HG03565 (cell line): ENCODE data around the gene PITPNM2.
"Not testable (repeated sequence)": the region's sequence is repeated elsewhere in the genome, so short reads cannot be mapped to it uniquely, and the experiment has no call there.

Experiments
- ATAC-seq: cut with Tn5 transposase; IDR thresholded peaks from one replicate; pipeline ENCODE4 v1.9.1; 2021; ENCODE audit warnings: mild to moderate bottlenecking, moderate library complexity; ENCODE audit not compliant: unreplicated experiment

Gene PITPNM2

GRCh38 chr12:123121670-123122069 lies 29.2 kb downstream of the PITPNM2 start:
- ATAC-seq = no peak

- peak; percentile 20 for ATAC-seq
These were observed 30.3 kb downstream of the PITPNM2 start for GRCh38 chr12:123120452-123121166.

GRCh38 chr12:123119808-123120207 lies 31.1 kb downstream of the PITPNM2 start:
- ATAC-seq = peak; percentile 62

- ATAC-seq = no peak
These were observed 32.4 kb downstream of the PITPNM2 start for GRCh38 chr12:123118497-123118896.

GRCh38 chr12:123115409-123116121 lies 35.3 kb downstream of the PITPNM2 start:
- no peak for ATAC-seq

- ATAC-seq = no peak
These were observed 36.4 kb downstream of the PITPNM2 start for GRCh38 chr12:123114304-123115083.

- ATAC-seq = no peak
These were observed 37.9 kb downstream of the PITPNM2 start for GRCh38 chr12:123113026-123113425.

GRCh38 chr12:123111498-123112165 lies 39.3 kb downstream of the PITPNM2 start:
- no peak for ATAC-seq

GRCh38 chr12:123109319-123109772 lies 41.5 kb downstream of the PITPNM2 start:
- no peak for ATAC-seq

GRCh38 chr12:123108682-123109066 lies 42.2 kb downstream of the PITPNM2 start:
- no peak for ATAC-seq

GRCh38 chr12:123107926-123108681 lies 42.8 kb downstream of the PITPNM2 start:
- no peak for ATAC-seq

- ATAC-seq = no peak
These were observed 44.1 kb downstream of the PITPNM2 start for GRCh38 chr12:123106640-123107359.

GRCh38 chr12:123105211-123105826 lies 45.6 kb downstream of the PITPNM2 start:
- no peak for ATAC-seq

GRCh38 chr12:123104809-123105208 lies 46.1 kb downstream of the PITPNM2 start:
- no peak for ATAC-seq

GRCh38 chr12:123104094-123104493 lies 46.8 kb downstream of the PITPNM2 start:
- ATAC-seq = not testable (repeated sequence)

GRCh38 chr12:123102781-123103503 lies 47.9 kb downstream of the PITPNM2 start:
- ATAC-seq = no peak

- ATAC-seq = no peak
These were observed 48.5 kb downstream of the PITPNM2 start for GRCh38 chr12:123102366-123102765.

GRCh38 chr12:123101526-123101925 lies 49.4 kb downstream of the PITPNM2 start:
- ATAC-seq = no peak
